HEK293 (cell line): Measurements from ENCODE around the gene PPP1R1B.

ENCODE experiments used
- CTCF ChIA-PET: fragments of 350-600 bp; formaldehyde crosslinking; extraction: SDS; loops from one replicate; lab custom pipeline; 2021; ENCODE audit warnings: antibody characterized with exemption; lab: Yijun Ruan, JAX
- POLR2A ChIA-PET: fragments of 300-600 bp; formaldehyde crosslinking; extraction: SDS; loops from one replicate; lab custom pipeline; 2020; ENCODE audit warnings: antibody characterized with exemption, inconsistent platforms; lab: Yijun Ruan, JAX
- H3K27ac ChIP-seq: fragments of 200-500 bp; sonication (Bioruptor generic); 2 replicates; pipeline ENCODE4 v1.5.1; 2014; ENCODE audit warnings: low read depth, low read length, control low read depth, inconsistent platforms; ENCODE audit errors: extremely low read depth
- H3K36me3 ChIP-seq, 2 experiments: fragments of 200-500 bp in 1 of 2; sonication (Bioruptor generic) in 1 of 2; 1 replicate in 1 of 2; 2 replicates in 1 of 2; pipeline ENCODE4 v1.5.1; 2014 to 2017; ENCODE audit warnings: inconsistent platforms in 2 of 2, low read length in 2 of 2; ENCODE audit not compliant: control insufficient read depth in 2 of 2, insufficient read depth in 1 of 2
- H3K4me1 ChIP-seq: fragments of 200-500 bp; sonication (Bioruptor generic); 2 replicates; pipeline ENCODE4 v1.5.1; 2014; ENCODE audit warnings: mild to moderate bottlenecking, low read length, inconsistent platforms; ENCODE audit not compliant: control insufficient read depth, insufficient read depth
- H3K4me3 ChIP-seq: 2 replicates; pipeline ENCODE4 v1.5.1; 2011; ENCODE audit warnings: low read depth, mild to moderate bottlenecking, control low read depth, low read length, moderate library complexity
- H3K9me3 ChIP-seq: fragments of 200-500 bp; sonication (Bioruptor generic); 2 replicates; pipeline ENCODE4 v1.5.1; 2014; ENCODE audit warnings: low read depth, low read length, inconsistent platforms; ENCODE audit not compliant: control insufficient read depth, insufficient read depth
- EGR2 ChIP-seq: fragments of 450-650 bp; formaldehyde crosslinking; IDR thresholded peaks from 2 replicates; pipeline ENCODE4 v1.5.1; 2016; ENCODE audit warnings: low read depth, missing biosample characterization, missing genetic modification characterization
- ELK4 ChIP-seq: IDR thresholded peaks from 2 replicates; pipeline ENCODE4 v1.6.1; 2011; ENCODE audit warnings: mild to moderate bottlenecking, low read depth, low read length, borderline replicate concordance
- GLIS2 ChIP-seq: fragments of 450-650 bp; formaldehyde crosslinking; IDR thresholded peaks from 2 replicates; pipeline ENCODE4 v1.5.1; 2016; ENCODE audit warnings: missing biosample characterization, missing genetic modification characterization
- IKZF3 ChIP-seq: fragments of 450-650 bp; IDR thresholded peaks from 2 replicates; pipeline ENCODE4 v1.5.0; 2018; ENCODE audit warnings: missing biosample characterization, mild to moderate bottlenecking, missing genetic modification characterization, moderate library complexity
- KLF17 ChIP-seq: fragments of 450-650 bp; formaldehyde crosslinking; IDR thresholded peaks from 2 replicates; pipeline ENCODE4 v1.5.1; 2016; ENCODE audit warnings: missing biosample characterization, missing genetic modification characterization
- PRDM6 ChIP-seq: fragments of 450-650 bp; formaldehyde crosslinking; IDR thresholded peaks from 2 replicates; pipeline ENCODE4 v1.5.1; 2017; ENCODE audit warnings: missing biosample characterization, missing genetic modification characterization
- SP2 ChIP-seq: fragments of 450-650 bp; formaldehyde crosslinking; IDR thresholded peaks from 2 replicates; pipeline ENCODE4 v1.5.1; 2016; ENCODE audit warnings: missing biosample characterization, missing genetic modification characterization
- YY2 ChIP-seq: fragments of 450-650 bp; formaldehyde crosslinking; IDR thresholded peaks from 2 replicates; pipeline ENCODE4 v1.5.1; 2016; ENCODE audit warnings: missing biosample characterization, missing genetic modification characterization
- ZBTB7A ChIP-seq: fragments of 450-650 bp; formaldehyde crosslinking; IDR thresholded peaks from 2 replicates; pipeline ENCODE4 v1.5.1; 2016; ENCODE audit warnings: low read depth, missing biosample characterization, missing genetic modification characterization
- ZBTB8A ChIP-seq: fragments of 450-650 bp; formaldehyde crosslinking; IDR thresholded peaks from 2 replicates; pipeline ENCODE4 v1.5.1; 2016; ENCODE audit warnings: missing biosample characterization, missing genetic modification characterization
- ZNF184 ChIP-seq: fragments of 450-650 bp; IDR thresholded peaks from 2 replicates; pipeline ENCODE4 v1.5.1; 2018; ENCODE audit warnings: missing biosample characterization, mild to moderate bottlenecking, missing genetic modification characterization
- ZNF2 ChIP-seq: fragments of 450-650 bp; formaldehyde crosslinking; IDR thresholded peaks from 2 replicates; pipeline ENCODE4 v1.5.1; 2016; ENCODE audit warnings: missing biosample characterization, missing genetic modification characterization
- ZNF426 ChIP-seq: fragments of 450-650 bp; formaldehyde crosslinking; IDR thresholded peaks from 2 replicates; pipeline ENCODE4 v1.5.1; 2017; ENCODE audit warnings: missing biosample characterization, missing genetic modification characterization, mild to moderate bottlenecking, inconsistent platforms, moderate library complexity
- ZNF518A ChIP-seq: fragments of 450-650 bp; formaldehyde crosslinking; conservative IDR thresholded peaks from 2 replicates; pipeline ENCODE4 v1.5.1; 2016; ENCODE audit warnings: low read depth, missing biosample characterization, missing genetic modification characterization
- ZNF549 ChIP-seq: fragments of 450-650 bp; IDR thresholded peaks from 2 replicates; pipeline ENCODE4 v1.5.1; 2018; ENCODE audit warnings: missing biosample characterization, missing genetic modification characterization, mild to moderate bottlenecking, inconsistent platforms, moderate library complexity
- ZNF600 ChIP-seq: fragments of 450-650 bp; formaldehyde crosslinking; IDR thresholded peaks from 2 replicates; pipeline ENCODE4 v1.5.1; 2016; ENCODE audit warnings: missing biosample characterization, missing genetic modification characterization
- ZNF747 ChIP-seq: fragments of 450-650 bp; formaldehyde crosslinking; IDR thresholded peaks from 2 replicates; pipeline ENCODE4 v1.5.1; 2016; ENCODE audit warnings: missing biosample characterization, missing genetic modification characterization
- TF ChIP-seq, protein P1 (sequence below): fragments of 450-650 bp; formaldehyde crosslinking; IDR thresholded peaks from 2 replicates; pipeline ENCODE4 v1.5.1; 2016; ENCODE audit warnings: missing biosample characterization, missing genetic modification characterization
- TF ChIP-seq, protein P2 (sequence below): fragments of 450-650 bp; formaldehyde crosslinking; IDR thresholded peaks from 2 replicates; pipeline ENCODE4 v1.5.1; 2016; ENCODE audit warnings: missing biosample characterization, missing genetic modification characterization

PPP1R1B gene

GRCh38 chr17:39670746-39671145 is 44.0 kb downstream of the PPP1R1B start:
- POLR2A ChIA-PET = interaction anchor here (0.6 to 4.0 kb wide), 5 partner anchors 17 to 59 kb away, joined by 3 to 17 read pairs (median 7); partner anchors contain the start of genes ERBB2, PGAP3 and PPP1R1B
- CTCF ChIA-PET = interaction anchor here (0.6 to 11.6 kb wide), 10 partner anchors 19 to 464 kb away, joined by 3 to 168 read pairs (median 10); partner anchors contain the start of genes MIEN1 and PPP1R1B
- no peak overlapping the region for H3K27ac ChIP-seq
- peak; percentile 61; the same call in 1 of the 2 replicates for TF ChIP-seq ZNF600
- TF ChIP-seq, protein P1, sequence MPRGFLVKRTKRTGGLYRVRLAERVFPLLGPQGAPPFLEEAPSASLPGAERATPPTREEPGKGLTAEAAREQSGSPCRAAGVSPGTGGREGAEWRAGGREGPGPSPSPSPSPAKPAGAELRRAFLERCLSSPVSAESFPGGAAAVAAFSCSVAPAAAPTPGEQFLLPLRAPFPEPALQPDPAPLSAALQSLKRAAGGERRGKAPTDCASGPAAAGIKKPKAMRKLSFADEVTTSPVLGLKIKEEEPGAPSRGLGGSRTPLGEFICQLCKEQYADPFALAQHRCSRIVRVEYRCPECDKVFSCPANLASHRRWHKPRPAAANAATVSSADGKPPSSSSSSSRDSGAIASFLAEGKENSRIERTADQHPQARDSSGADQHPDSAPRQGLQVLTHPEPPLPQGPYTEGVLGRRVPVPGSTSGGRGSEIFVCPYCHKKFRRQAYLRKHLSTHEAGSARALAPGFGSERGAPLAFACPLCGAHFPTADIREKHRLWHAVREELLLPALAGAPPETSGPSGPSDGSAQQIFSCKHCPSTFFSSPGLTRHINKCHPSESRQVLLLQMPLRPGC (tag by site-specific recombination) = no peak
- H3K4me3 ChIP-seq = no peak overlapping the region
- H3K9me3 ChIP-seq = no peaks in the 10 kb centered on the region
- H3K4me1 ChIP-seq = peaks cover 7% of the 10 kb centered on the region
- no peaks in the 10 kb centered on the region for H3K36me3 ChIP-seq

- CTCF ChIA-PET = interaction anchor here (0.6 to 11.6 kb wide), 16 partner anchors 9 to 382 kb away, joined by 3 to 168 read pairs (median 5); partner anchors contain the start of genes MED24, MIEN1 and PPP1R1B
- Histone ChIP-seq H3K9me3 (no peaks in the 10 kb centered on the region), H3K27ac (no peak overlapping the region), H3K4me3 (no peak overlapping the region), H3K36me3 (peaks cover 0 to 2% of the 10 kb centered on the region in 2 experiments; a peak in 1 of 3 replicates), H3K4me1 (peaks cover 12% of the 10 kb centered on the region)
- POLR2A ChIA-PET = interaction anchor here (0.6 to 4.0 kb wide), 5 partner anchors 16 to 81 kb away, joined by 3 to 17 read pairs (median 7); partner anchors contain the start of genes ERBB2, PGAP3 and PPP1R1B
- TF ChIP-seq ZNF747 (tag by site-specific recombination) (no peak), ZNF184 (tag by site-specific recombination) (no peak), ZBTB8A (tag by site-specific recombination) (no peak), ZNF518A (tag by site-specific recombination) (no peak), EGR2 (tag by site-specific recombination) (peak; percentile 59; the same call in 1 of the 2 replicates), IKZF3 (tag by site-specific recombination) (peak; percentile 55; the same call in 1 of the 2 replicates), PRDM6 (tag by site-specific recombination) (no peak), ZNF2 (0 out of 2 replicates have a peak, but pooled peaks have one; percentile 13), KLF17 (no peak), ZBTB7A (tag by site-specific recombination) (0 out of 2 replicates have a peak, but pooled peaks have one; percentile 19), GLIS2 (tag by site-specific recombination) (peak; percentile 85), ELK4 (no peak), ZNF426 (tag by site-specific recombination) (no peak), ZNF549 (tag by site-specific recombination) (no peak), SP2 (tag by site-specific recombination) (no peak), YY2 (no peak)
- TF ChIP-seq, protein P2, sequence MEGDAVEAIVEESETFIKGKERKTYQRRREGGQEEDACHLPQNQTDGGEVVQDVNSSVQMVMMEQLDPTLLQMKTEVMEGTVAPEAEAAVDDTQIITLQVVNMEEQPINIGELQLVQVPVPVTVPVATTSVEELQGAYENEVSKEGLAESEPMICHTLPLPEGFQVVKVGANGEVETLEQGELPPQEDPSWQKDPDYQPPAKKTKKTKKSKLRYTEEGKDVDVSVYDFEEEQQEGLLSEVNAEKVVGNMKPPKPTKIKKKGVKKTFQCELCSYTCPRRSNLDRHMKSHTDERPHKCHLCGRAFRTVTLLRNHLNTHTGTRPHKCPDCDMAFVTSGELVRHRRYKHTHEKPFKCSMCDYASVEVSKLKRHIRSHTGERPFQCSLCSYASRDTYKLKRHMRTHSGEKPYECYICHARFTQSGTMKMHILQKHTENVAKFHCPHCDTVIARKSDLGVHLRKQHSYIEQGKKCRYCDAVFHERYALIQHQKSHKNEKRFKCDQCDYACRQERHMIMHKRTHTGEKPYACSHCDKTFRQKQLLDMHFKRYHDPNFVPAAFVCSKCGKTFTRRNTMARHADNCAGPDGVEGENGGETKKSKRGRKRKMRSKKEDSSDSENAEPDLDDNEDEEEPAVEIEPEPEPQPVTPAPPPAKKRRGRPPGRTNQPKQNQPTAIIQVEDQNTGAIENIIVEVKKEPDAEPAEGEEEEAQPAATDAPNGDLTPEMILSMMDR (tag by site-specific recombination) = peak; percentile 80
Observed at GRCh38 chr17:39671651-39672521, 45.1 kb downstream of the PPP1R1B start.
